ENCODE data around the gene MYMX.

The MYMX gene

DNA sequence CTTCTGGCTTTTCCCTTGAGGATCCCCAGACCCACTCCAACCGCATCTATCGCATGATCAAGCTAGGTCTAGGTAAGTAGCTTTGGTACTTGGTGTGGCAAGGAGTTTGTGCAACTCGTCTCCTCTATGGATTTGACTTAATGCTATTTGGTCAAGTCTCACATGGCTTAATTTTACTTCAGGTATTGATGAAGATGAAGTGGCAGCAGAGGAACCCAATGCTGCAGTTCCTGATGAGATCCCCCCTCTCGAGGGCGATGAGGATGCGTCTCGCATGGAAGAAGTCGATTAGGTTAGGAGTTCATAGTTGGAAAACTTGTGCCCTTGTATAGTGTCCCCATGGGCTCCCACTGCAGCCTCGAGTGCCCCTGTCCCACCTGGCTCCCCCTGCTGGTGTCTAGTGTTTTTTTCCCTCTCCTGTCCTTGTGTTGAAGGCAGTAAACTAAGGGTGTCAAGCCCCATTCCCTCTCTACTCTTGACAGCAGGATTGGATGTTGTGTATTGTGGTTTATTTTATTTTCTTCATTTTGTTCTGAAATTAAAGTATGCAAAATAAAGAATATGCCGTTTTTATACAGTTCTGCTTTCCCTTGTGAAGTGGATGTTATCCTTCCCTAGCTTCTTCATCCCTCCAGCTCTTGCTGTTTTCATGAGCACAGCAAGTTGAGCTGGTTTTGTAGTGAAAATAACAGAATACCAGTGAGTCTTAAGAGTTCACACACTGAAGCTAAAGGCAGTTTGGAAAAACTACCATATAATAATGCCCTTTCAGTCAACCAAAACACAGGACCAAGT is 36.8 kb downstream of the MYMX start:
- DNase-seq = peak; percentile 31

DNA sequence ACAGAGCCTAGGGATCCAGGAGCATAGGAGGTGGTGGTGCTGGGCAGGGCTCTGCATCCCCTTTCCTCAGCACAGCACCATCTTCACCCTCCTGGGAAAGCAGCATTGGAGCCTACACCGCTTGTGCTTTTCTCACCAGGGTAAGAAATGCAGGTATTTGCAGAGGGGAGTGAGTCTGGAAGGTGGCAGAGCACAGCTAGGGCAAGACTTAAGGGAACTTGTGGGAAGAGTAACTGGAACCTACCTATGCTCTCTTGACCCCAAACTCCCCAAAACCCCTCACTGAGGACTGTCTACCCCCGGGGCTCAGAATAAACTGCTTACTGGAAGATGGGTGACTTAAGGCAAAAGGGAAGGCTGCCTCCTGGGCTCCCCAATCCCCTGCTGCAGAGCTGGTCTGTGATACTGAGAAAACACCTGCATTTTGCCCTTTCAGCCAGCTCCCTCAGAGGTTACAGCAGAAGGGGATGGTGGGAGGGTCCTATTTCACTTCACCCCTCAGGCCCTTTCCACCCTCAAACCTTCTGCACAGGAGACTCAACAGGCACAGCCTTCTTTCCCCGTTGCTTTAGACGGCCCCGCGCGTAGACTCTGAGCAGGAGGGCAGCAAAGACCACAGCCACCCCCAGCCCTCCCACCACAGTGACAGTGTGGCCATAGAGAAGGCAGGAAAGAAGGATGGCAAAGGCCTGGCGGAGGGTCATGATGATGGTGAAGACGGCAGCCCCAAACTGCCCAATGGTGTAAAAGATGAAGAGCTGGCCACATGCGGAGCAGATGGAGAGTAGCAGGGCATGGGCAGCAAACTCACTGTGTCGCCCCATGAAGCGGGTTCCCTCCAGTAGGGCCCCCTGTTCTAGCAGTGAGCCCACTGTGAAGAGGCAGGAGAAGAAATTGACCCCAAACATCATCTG is 37.7 kb downstream of the MYMX start:
- peak; percentile 31 for DNase-seq

DNA sequence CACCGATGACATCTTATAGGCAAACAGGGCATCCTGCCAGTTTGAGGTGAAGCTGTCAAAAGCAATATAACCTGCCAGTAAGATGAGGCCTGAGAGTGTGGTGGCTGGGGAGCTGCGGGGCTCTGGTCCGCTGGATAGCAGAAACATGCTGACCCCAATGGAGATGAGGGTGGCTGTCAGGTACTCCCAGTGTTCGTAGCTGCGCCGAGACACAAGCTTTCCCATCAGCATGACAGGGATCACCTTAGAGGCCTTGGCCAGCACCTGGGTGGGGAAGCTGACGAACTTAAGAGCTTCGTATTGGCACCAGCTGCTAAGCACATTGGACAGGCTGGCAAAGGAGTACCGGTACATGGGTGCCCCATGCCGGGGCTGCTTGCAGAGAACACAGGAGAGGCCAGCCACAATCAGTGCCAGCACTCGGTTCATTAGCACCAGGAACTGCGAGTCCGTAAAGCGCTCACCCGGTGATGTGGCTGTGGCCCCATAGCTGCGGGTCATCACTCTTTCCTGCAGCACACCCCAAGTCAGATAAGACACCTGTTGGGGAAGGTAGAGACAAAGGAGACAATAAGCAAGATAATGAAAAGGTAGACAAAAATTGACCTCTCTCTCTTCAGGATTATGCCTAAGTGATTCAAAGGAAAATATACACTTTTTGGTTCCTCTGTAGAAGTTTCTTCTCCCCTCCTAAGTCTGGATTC is 38.5 kb downstream of the MYMX start:
- DNase-seq = peak; percentile 29

DNA sequence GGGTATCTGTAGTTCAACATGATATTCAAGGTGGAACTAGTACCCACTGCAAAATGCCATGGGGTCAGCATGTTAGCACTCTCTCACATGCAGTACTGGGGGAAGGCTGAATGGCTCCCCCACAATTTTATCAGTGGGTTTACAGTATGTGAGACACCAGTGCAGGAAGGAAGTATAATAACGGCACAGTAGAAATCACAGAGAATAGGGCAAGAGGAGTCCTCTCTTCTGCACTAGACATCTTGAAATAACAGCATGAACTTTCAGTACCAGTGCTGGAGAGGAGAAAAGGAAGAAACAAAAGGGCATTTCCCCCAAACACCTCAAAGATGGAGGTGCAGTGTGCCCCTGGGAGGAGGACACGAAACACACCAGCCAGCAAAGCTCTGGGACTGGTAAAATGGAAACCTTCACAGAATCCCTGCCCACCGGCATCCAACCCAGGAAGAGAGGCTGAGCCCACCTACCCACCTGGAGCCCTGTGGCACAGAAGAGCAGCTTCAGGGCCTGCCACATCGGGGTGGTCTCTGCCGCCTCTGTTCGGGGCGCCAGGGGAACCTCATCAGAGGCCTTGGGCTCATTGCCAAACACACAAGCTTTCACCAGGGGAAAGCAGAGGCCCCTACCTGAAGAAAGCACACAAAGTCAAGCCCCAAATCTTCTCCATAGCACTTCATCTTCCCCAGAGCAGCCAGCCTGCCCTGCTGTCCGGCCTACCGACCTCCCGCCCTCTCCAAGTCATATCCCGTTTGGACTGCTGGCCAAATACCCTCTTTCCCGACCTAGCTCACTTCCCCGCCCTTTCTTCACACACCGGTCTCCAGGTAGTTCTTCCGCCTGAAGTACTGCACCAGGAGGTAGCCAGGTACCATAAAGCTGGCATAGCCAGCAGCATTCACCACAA is 39.4 kb downstream of the MYMX start:
- DNase-seq = peak; percentile 43

DNA sequence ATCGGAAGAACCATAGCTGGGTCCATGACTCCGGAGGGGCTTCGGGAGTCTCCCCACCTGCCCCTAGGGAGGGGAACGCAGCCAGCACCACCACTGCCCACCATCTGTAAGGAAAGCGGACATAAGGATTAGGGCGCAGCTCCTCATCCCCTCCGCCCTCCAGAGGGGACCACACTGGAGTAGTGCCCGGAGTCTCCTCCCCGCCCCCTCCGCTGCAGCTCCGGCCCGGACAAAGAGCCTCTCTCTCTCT is 40.0 kb downstream of the MYMX start:
- DNase-seq = no peak

DNA sequence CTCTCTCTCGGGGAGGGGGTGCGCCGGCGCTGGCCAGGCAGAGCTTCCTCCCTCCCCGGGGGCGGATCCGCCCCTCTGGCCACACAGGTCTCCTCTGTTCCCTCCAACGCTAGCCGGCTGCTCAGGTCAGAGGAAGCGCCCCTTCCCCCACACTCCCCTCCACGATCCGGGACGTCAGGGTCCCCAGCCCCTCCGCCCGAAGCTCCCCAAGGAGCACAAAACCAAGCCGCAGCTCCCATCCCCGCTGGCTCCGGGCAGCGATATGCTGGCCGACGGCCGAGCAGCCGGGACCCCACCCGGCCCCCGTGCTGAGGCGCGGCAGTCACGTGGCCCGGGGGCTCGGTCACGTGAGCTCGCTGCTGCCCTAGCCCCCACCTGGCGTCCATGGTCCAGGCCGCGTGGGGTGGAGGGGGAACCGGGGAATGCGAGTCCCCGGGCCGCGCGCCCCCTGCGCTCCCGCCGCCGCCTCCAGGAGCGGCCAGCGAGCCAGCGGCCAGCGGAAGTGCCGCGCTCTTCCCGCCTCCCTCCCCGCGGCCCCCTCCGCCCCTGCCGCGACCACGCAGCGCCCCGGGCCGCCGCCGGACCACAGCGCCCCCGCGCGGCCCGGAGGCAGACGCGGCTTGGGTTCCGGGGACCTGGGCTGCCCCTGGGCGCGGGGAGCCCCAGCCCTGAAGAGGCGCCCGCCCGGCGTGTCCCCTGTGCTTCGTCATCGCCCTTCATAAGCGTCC is 40.5 kb downstream of the MYMX start, which contains the start of gene SLC35B2:
Gene SLC35B2 (minus strand): TSS at position 504 of the 728 bp plus-strand sequence. CDS start 118 bp downstream, at position 386.
- peak; percentile 86 for DNase-seq

DNA sequence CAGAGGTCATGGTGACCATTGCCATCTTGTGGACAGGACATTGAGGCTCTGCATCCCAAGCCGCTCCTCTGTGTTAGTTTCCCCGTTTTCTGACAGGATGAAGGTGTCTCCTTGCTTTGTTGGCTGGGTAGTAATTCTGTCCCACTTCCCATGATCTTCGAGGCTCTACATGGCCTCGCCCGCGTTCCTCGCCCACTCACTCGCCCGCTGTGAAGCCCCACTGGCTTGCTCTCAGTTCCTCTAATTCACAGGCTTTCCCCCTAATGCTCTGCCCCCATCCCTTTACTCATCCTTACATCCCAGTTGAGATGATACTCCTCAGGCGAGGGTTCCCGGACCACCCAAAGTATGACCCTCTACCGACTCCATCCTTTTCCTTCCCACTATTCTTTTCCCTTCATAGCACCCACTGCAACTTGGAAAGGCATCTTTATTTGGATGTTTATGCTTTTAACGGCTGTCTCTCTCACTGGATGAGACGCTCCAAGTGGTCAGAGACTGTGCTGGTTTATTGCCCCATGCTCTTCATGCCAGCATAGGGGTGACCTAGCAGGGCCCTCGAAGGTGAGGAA is 41.1 kb downstream of the MYMX start:
- DNase-seq = no peak

DNA sequence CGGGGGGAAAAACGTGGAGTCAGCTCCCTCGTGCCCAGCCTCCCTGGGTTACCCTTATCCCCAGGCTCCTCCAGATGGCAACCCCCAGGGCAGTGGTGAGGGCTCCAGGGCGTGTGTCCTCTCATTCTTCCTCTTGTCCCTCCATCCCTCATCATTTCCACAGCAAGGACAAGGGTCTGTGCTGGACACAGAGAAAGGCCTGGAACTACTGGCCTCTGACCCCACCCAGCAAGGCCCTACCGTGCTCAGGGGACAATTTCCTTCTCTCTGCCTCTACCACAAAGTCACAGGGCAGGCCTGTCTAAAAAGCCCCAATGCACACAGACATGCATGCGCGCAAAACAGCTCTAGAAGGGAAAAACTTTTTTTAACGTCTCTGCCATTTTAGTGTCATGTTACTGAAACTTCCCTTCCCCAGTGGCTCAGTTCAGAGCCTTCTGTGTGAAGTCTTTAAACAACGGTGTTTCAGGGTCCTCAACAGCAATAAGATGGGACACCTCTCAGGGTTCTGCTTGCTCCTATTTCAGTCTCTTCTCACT is 41.7 kb downstream of the MYMX start:
- DNase-seq = peak; percentile 29

DNA sequence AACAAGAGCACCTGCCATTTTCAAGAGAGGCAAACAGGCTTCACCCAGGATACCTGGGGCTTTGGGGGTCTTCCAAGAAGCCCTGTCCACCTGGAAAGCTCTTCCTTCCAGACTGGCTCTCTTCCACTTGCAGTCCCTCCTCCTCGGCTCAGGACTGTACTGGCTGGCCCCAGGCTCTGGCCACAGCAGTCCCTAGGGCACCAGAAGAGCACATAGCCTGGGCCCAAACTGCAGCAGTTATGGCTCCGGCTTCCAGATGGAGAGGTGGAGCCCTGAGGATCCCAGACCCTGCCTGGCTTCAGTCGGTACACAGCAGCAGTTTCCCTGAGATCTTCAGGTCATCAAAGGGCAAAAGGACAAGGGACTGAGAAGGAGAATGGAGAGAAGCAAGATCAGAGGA is 42.2 kb downstream of the MYMX start:
- peak; percentile 25 for DNase-seq

DNA sequence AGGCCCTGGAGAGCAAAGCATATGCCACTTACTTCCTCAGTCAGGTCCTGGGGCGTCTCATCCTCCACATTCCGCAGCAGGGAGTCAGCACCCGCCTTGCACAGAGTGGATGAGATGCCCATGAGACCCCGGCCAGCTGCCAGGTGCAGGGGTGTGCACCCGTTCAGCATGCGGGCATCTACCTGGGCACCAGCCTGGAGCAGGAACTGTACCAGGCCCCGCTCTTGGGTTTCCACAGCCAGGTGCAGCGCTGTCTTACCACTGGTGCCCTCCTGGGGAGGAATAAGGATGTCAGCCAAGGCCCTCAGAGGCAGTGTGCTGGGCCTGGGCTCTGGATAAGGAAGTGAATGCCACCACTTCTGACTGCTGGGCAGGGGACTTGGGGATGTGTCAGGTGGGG is 43.3 kb downstream of the MYMX start:
- peak; percentile 25 for DNase-seq

DNA sequence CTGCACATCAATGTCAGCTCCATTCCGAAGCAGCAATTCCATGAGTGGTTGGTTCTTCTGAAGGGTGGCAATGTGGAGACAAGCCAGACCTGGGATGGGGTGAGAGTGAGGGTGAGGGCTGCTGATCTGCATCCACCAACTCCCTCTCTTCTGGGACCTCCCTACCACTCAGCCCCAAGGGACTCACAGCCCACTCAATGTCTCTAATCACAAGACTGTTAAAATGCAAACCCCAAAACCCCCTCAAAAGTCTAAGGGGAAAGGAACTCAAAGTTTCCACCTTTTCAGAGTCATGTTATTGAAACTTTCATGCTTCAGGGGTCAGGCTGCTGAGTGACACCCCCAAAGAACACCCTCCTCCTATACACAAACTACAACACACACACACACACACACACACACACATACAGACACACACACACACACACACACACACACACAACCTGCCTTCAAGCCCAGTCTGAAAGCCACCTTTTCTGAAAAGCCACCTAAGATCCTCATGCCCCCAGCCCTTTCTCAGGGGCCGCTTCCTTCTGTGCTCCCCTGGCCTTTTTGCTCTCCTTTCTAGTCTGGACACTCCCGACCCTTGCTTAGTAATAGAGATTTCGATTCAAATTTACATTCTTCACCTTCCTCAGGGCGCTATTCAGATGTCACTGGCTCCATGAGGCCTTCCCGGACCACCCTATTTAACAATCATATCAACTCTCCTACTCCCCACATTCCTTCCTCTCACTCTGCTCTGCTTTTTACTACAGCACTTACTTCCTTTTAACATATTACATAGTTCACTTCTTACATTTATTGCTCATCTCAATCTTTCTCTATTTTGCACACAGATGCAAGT is 43.9 kb downstream of the MYMX start:
- DNase-seq = peak; percentile 13

DNA sequence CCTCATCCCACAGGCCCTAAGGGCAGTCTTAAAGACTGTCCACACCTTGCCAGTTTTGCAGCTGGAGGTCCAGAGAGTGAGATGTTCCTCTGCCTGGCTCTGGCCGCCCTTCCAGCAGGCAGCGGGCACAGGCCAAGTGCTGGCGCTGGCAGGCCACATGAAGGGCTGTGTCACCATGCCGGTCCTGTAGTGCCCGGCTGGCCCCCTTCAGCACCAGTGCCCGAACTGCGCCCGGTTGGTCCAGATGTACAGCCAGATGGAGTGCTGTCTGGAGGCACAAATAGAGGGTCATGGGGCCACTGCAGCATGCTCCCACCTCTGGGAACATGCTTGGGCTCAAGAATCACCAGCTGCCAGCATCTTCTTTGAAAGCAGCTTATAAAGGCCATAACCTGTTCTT is 44.9 kb downstream of the MYMX start:
- peak; percentile 20 for DNase-seq

DNA sequence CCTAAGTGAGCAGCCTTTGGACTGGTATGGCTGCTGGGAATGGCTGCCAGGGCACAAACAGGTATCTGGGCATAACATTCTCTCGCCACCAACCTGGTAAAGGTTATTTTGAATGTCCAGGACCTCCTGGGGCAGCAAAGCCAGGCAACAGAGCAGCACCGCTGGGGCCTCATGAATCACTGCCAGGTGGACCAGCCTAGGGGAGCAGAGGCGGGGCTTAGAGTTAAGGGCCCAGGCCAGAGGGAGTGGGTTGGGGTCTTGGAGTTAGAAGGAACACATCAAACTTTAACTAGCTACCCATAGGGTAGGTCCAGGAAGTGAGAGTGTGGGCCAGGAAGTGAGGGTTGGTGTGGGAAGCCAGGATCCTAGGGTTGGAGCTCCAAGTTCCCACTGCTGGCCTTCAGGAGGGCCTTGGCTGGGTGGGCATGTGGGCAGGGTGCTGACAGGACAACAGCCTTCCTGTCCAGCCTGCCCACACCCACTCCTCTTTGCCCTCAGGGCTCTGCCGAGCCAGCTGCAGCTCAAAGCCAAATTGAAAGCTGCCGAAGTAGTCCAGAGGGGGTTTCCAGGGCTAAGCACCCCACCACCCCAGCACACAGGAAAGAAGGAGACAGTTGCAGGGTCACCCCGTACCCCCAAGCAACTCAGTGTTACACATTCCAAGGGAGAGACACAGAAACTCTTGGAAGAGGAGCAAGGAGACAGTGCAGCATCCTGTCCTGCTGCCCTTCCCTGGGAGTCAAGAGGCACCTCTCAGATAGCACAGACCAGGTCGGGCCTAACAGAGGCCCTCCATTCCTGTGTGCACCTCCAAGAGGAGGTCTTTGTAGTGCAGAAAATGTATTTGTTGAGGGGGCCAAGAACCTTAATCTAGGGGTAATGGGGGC is 46.0 kb downstream of the MYMX start:
- DNase-seq = no peak

DNA sequence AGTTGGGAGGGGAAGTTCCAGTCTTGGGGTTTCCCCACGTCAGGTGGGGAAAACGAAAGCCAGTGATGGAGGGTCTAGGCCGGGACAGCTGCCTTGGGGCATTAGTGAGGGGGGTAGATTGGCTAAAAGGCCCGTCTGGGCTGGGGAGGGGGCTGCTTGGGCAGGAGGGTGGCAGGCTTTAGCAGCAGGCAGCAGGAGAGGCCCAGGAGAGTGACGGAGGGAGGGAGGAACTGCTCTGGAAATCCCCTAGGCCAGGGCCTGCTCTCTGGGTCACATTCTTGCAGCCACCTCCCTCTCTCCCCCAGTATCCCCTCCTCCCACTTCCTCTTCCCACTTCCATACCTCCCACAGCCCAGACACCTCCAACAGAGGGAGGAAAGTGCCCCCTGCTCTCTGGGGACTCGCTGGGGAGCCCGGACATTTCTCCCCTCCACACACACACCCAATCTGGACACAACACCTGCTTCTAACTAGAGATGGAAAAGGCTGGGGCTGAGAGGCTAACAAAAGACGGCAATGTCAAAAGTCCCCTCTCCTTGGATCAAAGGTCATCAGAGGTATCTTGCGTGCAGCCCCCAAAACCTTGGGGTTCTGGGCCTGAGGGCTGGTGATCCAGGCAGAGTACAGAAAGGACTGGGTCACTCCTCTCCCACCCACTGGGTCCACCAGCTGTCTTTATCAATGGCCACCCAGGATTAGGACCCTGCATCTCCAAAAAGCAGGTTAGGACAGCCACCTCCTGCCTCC is 46.8 kb downstream of the MYMX start:
- no peak for DNase-seq

DNA sequence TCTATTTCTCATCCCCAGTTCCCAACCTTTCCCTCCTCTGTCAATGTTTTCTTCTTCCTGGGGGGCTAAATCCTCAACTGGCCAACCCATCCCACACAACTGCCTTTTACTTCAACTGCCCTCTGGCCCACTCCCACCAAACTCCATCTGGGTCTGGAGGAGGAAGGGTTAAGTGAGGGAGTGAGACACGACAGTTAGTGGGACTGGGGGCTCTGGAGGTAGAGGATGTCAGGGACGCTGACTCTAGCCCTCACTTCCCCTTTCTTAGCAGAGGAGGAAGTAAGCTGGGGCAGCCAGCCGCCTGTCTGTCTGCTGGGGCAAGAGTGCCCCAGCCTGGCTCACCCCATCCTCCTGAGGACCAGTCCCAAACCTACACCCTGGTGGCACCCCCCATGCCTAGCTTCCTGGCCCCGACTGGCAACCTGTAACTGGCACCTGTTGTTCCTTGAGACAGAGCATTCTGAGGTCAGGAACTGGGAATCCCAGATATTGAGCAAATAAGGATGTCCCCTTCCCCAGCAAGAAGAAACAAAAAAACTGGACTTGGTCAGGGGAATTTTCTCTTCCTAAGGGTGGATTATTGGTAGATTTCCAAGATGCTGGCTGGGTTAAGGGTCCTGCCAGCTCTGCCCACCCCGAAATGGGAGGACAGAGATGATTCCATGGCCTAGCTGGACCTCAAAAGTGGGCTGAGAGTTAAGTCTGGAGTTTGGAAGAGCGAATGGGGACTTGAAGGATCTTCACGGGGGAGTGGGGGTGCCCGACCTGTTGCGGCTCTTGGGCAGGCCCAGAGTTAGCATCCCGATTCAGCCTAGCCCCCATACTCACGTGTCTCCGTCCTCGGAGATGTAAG is 47.7 kb downstream of the MYMX start:
- no peak for DNase-seq

DNA sequence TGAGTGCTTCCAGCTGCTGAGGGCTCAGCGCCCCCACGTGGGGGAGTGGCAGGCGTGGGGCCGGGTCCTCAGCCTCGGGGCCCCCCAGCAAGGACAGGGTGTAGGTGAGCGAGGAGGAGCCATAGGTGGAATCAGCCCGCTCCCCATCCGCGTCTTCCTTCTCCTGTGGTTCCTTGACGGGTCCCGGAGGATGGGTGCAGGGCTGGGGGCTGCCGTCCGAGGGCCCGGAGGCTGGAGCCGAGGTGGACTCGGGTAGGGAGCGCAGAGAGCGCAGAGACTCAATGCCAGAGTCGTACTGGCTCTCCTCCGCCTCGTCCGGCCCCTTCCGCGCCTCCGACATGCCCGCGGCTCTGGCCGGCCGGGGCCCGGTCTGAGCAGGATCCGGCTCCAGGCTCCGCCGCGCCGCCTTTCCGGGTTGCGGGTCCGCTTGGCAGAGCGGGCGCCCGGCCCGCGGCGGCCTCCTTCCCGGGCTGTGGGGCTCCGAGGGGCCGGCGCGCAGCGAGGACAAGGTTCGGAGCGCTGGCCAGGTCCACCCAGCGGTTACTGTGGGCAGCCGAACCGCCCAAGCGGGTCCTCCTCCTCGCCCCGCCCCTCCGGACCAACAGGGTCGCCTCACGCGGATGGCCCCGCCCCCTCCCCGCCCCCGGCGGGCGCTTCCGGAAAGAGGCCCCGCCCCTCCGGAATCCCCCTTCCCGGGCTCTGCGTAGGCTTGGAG is 48.4 kb downstream of the MYMX start, which contains the start of gene NFKBIE:
Gene NFKBIE (minus strand): TSS at position 545 of the 715 bp plus-strand sequence. CDS start 205 bp downstream, at position 340.
- peak; percentile 96 for DNase-seq

All from left hindlimb (tissue), 1 donor.